GM18858 (cell line): ENCODE results near the gene CACNA2D2.

Source experiments
- ATAC-seq: cut with Tn5 transposase; IDR thresholded peaks from one replicate; pipeline ENCODE4 v1.9.1; 2021; ENCODE audit not compliant: unreplicated experiment

Gene CACNA2D2

GRCh38 chr3:50502584-50503423 is 630 bp downstream of the CACNA2D2 start:
- no peak for ATAC-seq

DNA sequence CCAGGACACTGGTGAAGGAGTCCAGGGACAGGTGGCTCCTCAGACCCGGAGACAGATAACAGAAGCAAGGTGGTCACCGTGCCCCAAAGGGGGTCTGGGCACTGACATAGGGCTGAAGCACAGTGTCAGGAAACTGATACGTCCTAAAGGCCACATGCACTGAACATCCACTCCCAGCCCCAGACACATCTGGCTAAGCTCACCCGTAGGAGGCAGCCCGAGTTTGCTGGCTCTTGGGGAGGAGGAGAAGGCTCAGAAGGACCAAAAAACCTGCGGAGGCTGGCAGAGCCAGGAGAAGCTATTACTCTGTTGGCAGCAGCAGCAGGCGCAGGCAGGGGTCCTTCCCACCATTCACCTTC is 1.2 kb downstream of the CACNA2D2 start:
- ATAC-seq, result no peak

DNA sequence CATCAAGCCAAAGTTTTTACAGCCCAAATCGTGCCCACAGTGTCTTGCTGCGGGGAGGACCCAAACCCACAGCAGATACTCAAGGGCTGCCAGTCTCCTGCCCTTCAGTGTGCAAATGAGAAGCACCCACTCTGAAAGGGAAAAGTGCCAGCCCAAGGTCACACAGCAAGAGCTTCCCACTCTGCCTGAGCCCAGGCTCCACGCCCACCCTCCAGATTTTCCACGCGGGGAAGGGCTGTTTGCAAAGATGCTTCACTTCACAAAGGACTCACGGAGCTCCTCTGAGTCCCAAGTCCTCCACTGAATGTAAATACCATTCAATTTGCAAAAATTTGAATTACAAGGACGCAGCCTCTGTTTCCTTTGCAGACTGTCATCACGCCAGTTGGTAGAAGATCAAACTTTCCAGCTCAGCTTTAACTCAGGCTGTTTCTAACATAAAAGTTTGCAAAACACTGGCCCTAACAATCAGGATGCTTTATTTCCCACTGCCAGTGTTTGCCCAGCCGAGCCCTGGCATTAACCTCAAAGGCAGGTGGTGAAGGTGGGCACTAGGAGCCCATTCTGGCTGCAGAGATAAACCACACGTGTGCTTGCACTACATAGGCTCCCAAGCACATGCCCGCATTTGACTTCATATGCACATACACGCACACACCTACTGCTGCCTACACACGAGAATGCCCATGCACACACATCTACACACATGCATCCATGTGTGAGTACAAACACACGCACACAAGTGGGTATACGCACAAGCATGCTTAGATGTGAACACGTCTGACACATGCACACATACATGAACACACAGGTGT is 7.6 kb downstream of the CACNA2D2 start:
- no peak for ATAC-seq

DNA sequence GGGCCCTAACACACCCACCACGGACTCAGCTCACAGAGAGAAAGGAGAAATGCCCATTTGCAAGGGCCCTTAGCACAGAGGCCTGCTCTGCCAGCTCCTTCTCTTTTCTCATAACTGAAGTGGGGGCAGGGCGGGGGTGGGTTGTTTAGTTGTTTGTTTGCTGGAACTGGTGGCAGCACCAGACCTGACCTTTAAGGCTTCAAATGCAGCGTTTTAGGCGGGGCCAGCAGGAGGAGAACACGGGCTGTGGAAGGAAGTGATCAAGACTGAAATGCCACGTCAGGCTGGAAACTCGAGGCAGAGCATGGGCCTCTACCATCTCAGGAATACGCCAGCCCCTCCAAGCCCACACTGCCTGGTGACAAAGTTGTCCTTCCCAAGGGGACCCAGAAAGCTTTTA is 9.3 kb downstream of the CACNA2D2 start:
- no peak for ATAC-seq

DNA sequence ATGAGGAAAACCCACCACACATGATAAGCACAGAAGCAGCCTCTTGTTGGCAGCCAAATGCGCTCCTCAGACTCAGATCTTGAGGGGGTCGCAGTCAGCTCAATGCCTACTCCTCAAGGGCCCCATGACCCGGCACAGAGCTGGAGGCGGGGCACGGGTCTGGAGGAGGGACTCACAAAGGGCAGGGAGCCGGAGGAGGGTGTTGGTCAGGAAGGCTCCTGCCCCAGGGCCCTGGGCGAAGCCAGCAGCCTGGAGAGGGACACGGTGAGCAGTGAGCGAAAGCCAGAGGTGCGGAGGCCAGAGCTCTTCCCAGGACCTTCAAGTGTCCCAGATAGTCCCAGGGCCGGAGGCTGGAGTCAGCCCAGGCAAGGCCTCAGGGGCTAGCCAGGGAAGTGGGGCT is 9.8 kb downstream of the CACNA2D2 start:
- no peak for ATAC-seq

GRCh38 chr3:50493086-50493485 is 10.3 kb downstream of the CACNA2D2 start:
- no peak for ATAC-seq

GRCh38 chr3:50491023-50491422 is 12.4 kb downstream of the CACNA2D2 start:
- ATAC-seq, result no peak

GRCh38 chr3:50490424-50490823 is 13.0 kb downstream of the CACNA2D2 start:
- no peak for ATAC-seq

GRCh38 chr3:50487181-50487580 is 16.3 kb downstream of the CACNA2D2 start:
- ATAC-seq, result no peak

- no peak for ATAC-seq
Observed at GRCh38 chr3:50486219-50486888, 17.1 kb downstream of the CACNA2D2 start.

- no peak for ATAC-seq
Observed at GRCh38 chr3:50484722-50485121, 18.7 kb downstream of the CACNA2D2 start.

GRCh38 chr3:50483374-50483773 is 20.1 kb downstream of the CACNA2D2 start:
- ATAC-seq, result no peak

- no peak for ATAC-seq
Observed at GRCh38 chr3:50481992-50482391, 21.4 kb downstream of the CACNA2D2 start.

- ATAC-seq, result no peak
Observed at GRCh38 chr3:50480471-50480870, 23.0 kb downstream of the CACNA2D2 start.

DNA sequence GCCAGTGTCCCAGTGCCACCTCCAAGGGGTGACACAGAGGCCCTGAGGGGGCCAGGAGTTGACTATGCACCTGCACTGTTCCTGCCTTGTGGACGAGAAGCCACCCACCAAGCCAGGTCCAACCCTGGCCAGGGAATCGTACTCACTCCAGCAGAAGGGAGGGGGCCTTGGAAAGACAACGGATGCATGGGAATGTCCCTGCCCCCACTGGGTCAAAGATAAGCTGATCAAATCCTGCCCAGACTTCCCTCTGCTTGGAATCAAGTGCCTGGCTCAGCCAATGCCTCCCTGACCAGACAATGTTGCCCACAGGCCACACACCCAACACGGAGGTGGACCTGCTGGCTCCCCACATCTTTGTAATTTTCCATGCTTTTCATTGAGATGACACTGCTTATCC is 23.9 kb downstream of the CACNA2D2 start:
- no peak for ATAC-seq

- no peak for ATAC-seq
Observed at GRCh38 chr3:50478671-50479260, 24.7 kb downstream of the CACNA2D2 start.

DNA sequence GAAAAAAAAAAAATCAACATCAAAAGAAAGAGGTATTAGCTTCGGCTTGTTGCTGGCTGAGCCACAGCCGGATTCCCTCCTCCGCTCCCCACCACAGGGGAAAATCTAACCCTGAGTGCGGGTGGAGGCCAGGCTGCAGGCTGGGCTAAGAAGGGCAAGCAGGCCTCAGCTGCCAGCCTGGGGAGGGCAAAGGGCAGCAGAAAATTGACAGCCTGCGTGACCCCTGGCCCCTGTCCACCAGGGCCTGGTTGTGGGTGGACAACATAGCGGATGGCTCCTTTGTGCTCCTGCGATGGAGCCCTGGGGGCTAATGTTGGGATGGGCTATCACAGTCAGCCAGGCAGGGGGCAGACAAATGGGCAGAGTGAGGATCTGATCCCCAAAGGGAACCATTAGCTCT is 25.4 kb downstream of the CACNA2D2 start:
- no peak for ATAC-seq

DNA sequence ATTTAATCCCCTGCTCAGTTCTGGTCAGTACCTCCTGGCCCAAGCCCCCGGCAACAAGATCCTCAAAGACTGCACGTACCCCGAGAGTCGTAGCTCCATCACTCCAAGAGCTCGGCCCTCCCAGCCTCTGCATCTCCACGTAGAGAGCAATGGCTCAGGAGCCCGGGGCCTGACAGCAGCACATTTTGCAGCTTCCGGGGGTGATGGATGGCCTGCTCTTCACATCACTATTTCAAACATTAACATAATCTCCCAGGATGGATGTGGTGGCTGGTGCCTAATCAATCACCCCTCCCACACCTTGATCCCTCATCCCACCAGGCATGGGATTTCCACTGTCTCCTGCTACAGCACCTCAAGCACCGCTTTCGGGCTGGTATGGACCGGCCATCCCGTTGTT is 28.1 kb downstream of the CACNA2D2 start:
- ATAC-seq, result no peak

GRCh38 chr3:50474717-50475116 is 28.7 kb downstream of the CACNA2D2 start:
- no peak for ATAC-seq

- no peak for ATAC-seq
Observed at GRCh38 chr3:50473768-50474167, 29.7 kb downstream of the CACNA2D2 start.

DNA sequence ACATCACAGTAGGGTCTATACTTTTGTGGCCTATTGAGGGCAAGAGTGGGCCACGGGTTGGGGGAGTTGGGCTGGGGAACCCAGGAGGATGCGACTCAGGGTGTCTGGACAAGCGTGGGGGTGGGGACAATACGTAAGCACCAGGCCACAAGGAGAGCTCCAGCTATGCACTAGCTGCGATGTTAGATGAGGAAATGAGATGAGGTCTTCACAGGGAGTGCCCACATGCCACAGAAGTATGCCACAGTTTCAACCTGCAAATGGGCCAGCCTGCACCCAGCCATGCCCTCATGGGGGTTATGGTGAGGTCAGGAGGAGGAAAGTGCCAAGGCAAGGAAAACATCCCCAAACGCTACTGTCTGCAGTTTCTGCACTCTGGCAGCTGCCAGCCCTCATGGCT is 30.5 kb downstream of the CACNA2D2 start:
- ATAC-seq, result no peak
